Fibroblast of lung (primary cell): ENCODE results near the gene ZRSR2. TPM values are rescaled to one million over a fixed set of nuclear protein-coding genes. Genes with fewer than 3 reads are reported as not detected.
A peak's percentile ranks its signal among the peaks of the same experiment; 100 is the strongest.

Experiments
- DNase-seq, 2 donors: peaks; one replicate each; pipeline versions ENCODE4 v3.0.0 to v3.0.0-alpha.2; 2010; ENCODE audit warnings: low read depth in 2 of 2
- H2AFZ ChIP-seq: 2 replicates; pipeline ENCODE4 v1.5.1; 2012; ENCODE audit warnings: low read length, control low read depth, inconsistent platforms
- H3K27ac ChIP-seq: 2 replicates; pipeline ENCODE4 v1.5.1; 2011; ENCODE audit warnings: low read length, control low read depth; ENCODE audit not compliant: insufficient read depth
- H3K27me3 ChIP-seq: 2 replicates; pipeline ENCODE4 v1.5.1; 2011; ENCODE audit warnings: mild to moderate bottlenecking, low read length; ENCODE audit not compliant: control insufficient read depth, insufficient read depth
- H3K36me3 ChIP-seq: 2 replicates; pipeline ENCODE4 v1.5.1; 2011; ENCODE audit warnings: low read length; ENCODE audit not compliant: control insufficient read depth, insufficient read depth
- H3K4me1 ChIP-seq: 2 replicates; pipeline ENCODE4 v1.5.1; 2011; ENCODE audit warnings: low read length; ENCODE audit not compliant: control insufficient read depth, insufficient read depth; ENCODE audit errors: extremely low read depth
- H3K4me2 ChIP-seq: 2 replicates; pipeline ENCODE4 v1.5.1; 2011; ENCODE audit warnings: low read length, control low read depth; ENCODE audit not compliant: insufficient read depth; ENCODE audit errors: extremely low read depth
- H3K4me3 ChIP-seq, 4 experiments: fragments of 200-600 bp in 1 of 4; sonication (generic) in 1 of 4; replicated peaks in 1 of 4; 2 replicates each; pipeline ENCODE4 v1.5.1; 2011 to 2016; ENCODE audit warnings: low read length in 4 of 4, low read depth in 3 of 4, mild to moderate bottlenecking in 3 of 4, control low read depth in 2 of 4, inconsistent platforms in 1 of 4, mixed read lengths in 1 of 4; ENCODE audit not compliant: insufficient read depth in 1 of 4; ENCODE audit errors: control extremely low read depth in 1 of 4
- H3K79me2 ChIP-seq: 2 replicates; pipeline ENCODE4 v1.5.1; 2012; ENCODE audit warnings: mild to moderate bottlenecking, low read length, inconsistent platforms; ENCODE audit not compliant: control insufficient read depth, insufficient read depth
- H3K9ac ChIP-seq: 2 replicates; pipeline ENCODE4 v1.5.1; 2011; ENCODE audit warnings: mild to moderate bottlenecking, low read length, control low read depth; ENCODE audit not compliant: insufficient read depth
- H3K9me3 ChIP-seq: 2 replicates; pipeline ENCODE4 v1.5.1; 2012; ENCODE audit warnings: low read depth, low read length; ENCODE audit not compliant: control insufficient read depth, insufficient read depth
- H4K20me1 ChIP-seq: 2 replicates; pipeline ENCODE4 v1.5.1; 2011; ENCODE audit warnings: low read length; ENCODE audit not compliant: control insufficient read depth, insufficient read depth; ENCODE audit errors: extremely low read depth
- CTCF ChIP-seq, 2 donors: IDR thresholded peaks in 1 of 2; conservative IDR thresholded peaks in 1 of 2; 1 replicate in 1 of 2; 2 replicates in 1 of 2; pipeline ENCODE4 v1.5.1; 2011 to 2012; ENCODE audit warnings: low read length in 2 of 2, control low read depth in 1 of 2, inconsistent platforms in 1 of 2, low read depth in 1 of 2, mild to moderate bottlenecking in 1 of 2
- EZH2 ChIP-seq: IDR thresholded peaks from 2 replicates; pipeline ENCODE4 v1.5.1; 2012; ENCODE audit warnings: low read length, control low read depth, mild to moderate bottlenecking; ENCODE audit errors: missing control alignments
- polyA plus RNA-seq, 2 donors: library from polyadenylated mRNA; depleted of rRNA in 1 of 2; stranded (reverse) in 1 of 2; unstranded in 1 of 2; fragments of >200 nt; gene quantifications; 2 replicates each; pipeline ENCODE4 v1.2.1, GENCODE V29; 2011 to 2012; ENCODE audit warnings: missing spikeins in 1 of 2
- total RNA-seq: library from RNA; depleted of rRNA; stranded (reverse); fragments of >200 nt; gene quantifications from 2 replicates; pipeline ENCODE4 v1.2.1, GENCODE V29; 2014

ZRSR2 gene
- total and polyA plus RNA-seq, 2 donors (not counting 1 experiment from before 2014, with no cell fraction given): 6.6 to 8.1 TPM

- TF ChIP-seq CTCF (conservative IDR thresholded peaks at IDR 0.05 in 1 of 2, IDR thresholded peaks at IDR 0.05 in 1 of 2; ENCODE audit: low read depth in 1 of 2, low read length in 2 of 2) (no peak), EZH2 (no peak)
- peaks cover under 1% of the 10 kb centered on the region for H3K79me2 ChIP-seq
- no peaks in the 10 kb centered on the region for H4K20me1 ChIP-seq
- H3K4me1 ChIP-seq: no peaks in the 10 kb centered on the region
- no peaks in the 10 kb centered on the region for H3K9me3 ChIP-seq
- no peak overlapping the region for H3K27ac ChIP-seq
- DNase-seq: no peak
- H3K9ac ChIP-seq: no peak overlapping the region
- no peak overlapping the region for H3K4me2 ChIP-seq
- no peaks in the 10 kb centered on the region for H3K27me3 ChIP-seq
- no peak overlapping the region for H3K4me3 ChIP-seq
- no peak overlapping the region for H2AFZ ChIP-seq
- peaks cover 2% of the 10 kb centered on the region for H3K36me3 ChIP-seq
These were observed 51.7 kb downstream of the ZRSR2 start for GRCh38 chrX:15841853-15842516.

GRCh38 chrX:15843960-15844359 lies 53.7 kb downstream of the ZRSR2 start:
- H3K27me3 ChIP-seq: no peaks in the 10 kb centered on the region
- no peaks in the 10 kb centered on the region for H3K9me3 ChIP-seq
- H4K20me1 ChIP-seq: no peaks in the 10 kb centered on the region
- H3K36me3 ChIP-seq: peaks cover 2% of the 10 kb centered on the region
- no peak overlapping the region for H3K27ac ChIP-seq
- H3K4me1 ChIP-seq: no peaks in the 10 kb centered on the region
- H2AFZ ChIP-seq: no peak overlapping the region
- H3K4me2 ChIP-seq: no peak overlapping the region
- no peak overlapping the region for H3K9ac ChIP-seq
- H3K4me3 ChIP-seq: no peak overlapping the region
- peaks cover 6% of the 10 kb centered on the region for H3K79me2 ChIP-seq
- no peak for DNase-seq
- TF ChIP-seq CTCF (conservative IDR thresholded peaks at IDR 0.05 in 1 of 2, IDR thresholded peaks at IDR 0.05 in 1 of 2; ENCODE audit: low read depth in 1 of 2, low read length in 2 of 2) (no peak), EZH2 (no peak)

- Histone ChIP-seq H2AFZ (no peak overlapping the region), H4K20me1 (no peaks in the 10 kb centered on the region), H3K4me3 (no peak overlapping the region), H3K9ac (no peak overlapping the region), H3K4me2 (no peak overlapping the region), H3K79me2 (peaks cover 10% of the 10 kb centered on the region), H3K36me3 (peaks cover 2% of the 10 kb centered on the region), H3K27ac (no peak overlapping the region), H3K27me3 (no peaks in the 10 kb centered on the region), H3K4me1 (no peaks in the 10 kb centered on the region), H3K9me3 (no peaks in the 10 kb centered on the region)
- DNase-seq: peak in 1 of 2 donors; percentile 42
- TF ChIP-seq CTCF (conservative IDR thresholded peaks at IDR 0.05 in 1 of 2, IDR thresholded peaks at IDR 0.05 in 1 of 2; ENCODE audit: low read depth in 1 of 2, low read length in 2 of 2) (no peak), EZH2 (no peak)
These were observed 58.3 kb downstream of the ZRSR2 start for GRCh38 chrX:15848576-15848975.
